IPS-18a (cell line): ENCODE results near the gene SPSB1.

Experiments used
- H3K27ac ChIP-seq: one replicate; pipeline ENCODE4 v1.5.1; 2013; ENCODE audit warnings: low read length
- H3K27me3 ChIP-seq: one replicate; pipeline ENCODE4 v1.6.1; 2013; ENCODE audit warnings: mild to moderate bottlenecking, low read length; ENCODE audit not compliant: control insufficient read depth, insufficient read depth
- H3K36me3 ChIP-seq: one replicate; pipeline ENCODE4 v1.6.1; 2013; ENCODE audit warnings: low read depth, low read length; ENCODE audit not compliant: control insufficient read depth
- H3K4me1 ChIP-seq: one replicate; pipeline ENCODE4 v1.6.1; 2013; ENCODE audit warnings: low read depth, low read length; ENCODE audit not compliant: control insufficient read depth
- H3K4me3 ChIP-seq: one replicate; pipeline ENCODE4 v1.5.1; 2013; ENCODE audit warnings: low read length
- H3K9ac ChIP-seq: one replicate; pipeline ENCODE4 v1.6.1; 2013; ENCODE audit warnings: mild to moderate bottlenecking, low read length, moderate library complexity
- H3K9me3 ChIP-seq: one replicate; pipeline ENCODE4 v1.6.1; 2013; ENCODE audit warnings: low read depth, low read length; ENCODE audit not compliant: control insufficient read depth

The SPSB1 gene

GRCh38 chr1:9345471-9345870 lies 52.8 kb downstream of the SPSB1 start:
- H3K36me3 ChIP-seq, result no peaks in the 10 kb centered on the region
- H3K27me3 ChIP-seq, result no peaks in the 10 kb centered on the region
- H3K27ac ChIP-seq, result no peak overlapping the region
- no peak overlapping the region for H3K4me3 ChIP-seq
- H3K9ac ChIP-seq, result no peak overlapping the region
- H3K9me3 ChIP-seq, result no peaks in the 10 kb centered on the region
- H3K4me1 ChIP-seq, result peaks cover 3% of the 10 kb centered on the region

GRCh38 chr1:9345922-9346321 lies 53.2 kb downstream of the SPSB1 start:
- H3K27me3 ChIP-seq, result no peaks in the 10 kb centered on the region
- no peaks in the 10 kb centered on the region for H3K36me3 ChIP-seq
- no peak overlapping the region for H3K27ac ChIP-seq
- H3K4me3 ChIP-seq, result no peak overlapping the region
- H3K9ac ChIP-seq, result no peak overlapping the region
- H3K9me3 ChIP-seq, result no peaks in the 10 kb centered on the region
- H3K4me1 ChIP-seq, result peaks cover 3% of the 10 kb centered on the region

DNA sequence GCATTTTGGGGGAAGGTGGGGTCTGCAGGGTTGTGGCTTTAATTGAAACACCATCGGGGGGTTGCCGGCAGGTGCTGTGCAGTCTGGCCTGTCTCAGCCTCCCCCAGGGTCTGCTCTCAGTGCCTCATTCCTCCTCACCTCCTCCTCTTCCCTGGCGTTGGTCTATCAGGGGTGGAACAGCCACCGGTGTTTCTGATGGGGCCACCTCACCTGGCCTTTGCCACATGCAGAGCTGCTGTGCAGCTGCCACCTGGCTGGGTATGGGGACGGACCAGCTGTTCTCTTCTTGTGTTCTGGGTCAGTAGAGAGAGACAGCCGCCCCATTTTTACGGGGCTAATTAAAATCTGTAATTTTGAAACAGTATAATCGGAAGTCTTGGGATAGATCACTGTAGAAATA lies 53.9 kb downstream of the SPSB1 start:
- Histone ChIP-seq H3K36me3 (no peaks in the 10 kb centered on the region), H3K4me3 (no peak overlapping the region), H3K27ac (no peak overlapping the region), H3K4me1 (peaks cover 3% of the 10 kb centered on the region), H3K9me3 (no peaks in the 10 kb centered on the region), H3K9ac (no peak overlapping the region), H3K27me3 (no peaks in the 10 kb centered on the region)

- Histone ChIP-seq H3K9ac (no peak overlapping the region), H3K36me3 (no peaks in the 10 kb centered on the region), H3K9me3 (no peaks in the 10 kb centered on the region), H3K27me3 (no peaks in the 10 kb centered on the region), H3K27ac (no peak overlapping the region), H3K4me3 (no peak overlapping the region), H3K4me1 (peaks cover 5% of the 10 kb centered on the region)
These were observed 54.6 kb downstream of the SPSB1 start for GRCh38 chr1:9347095-9347850.

DNA sequence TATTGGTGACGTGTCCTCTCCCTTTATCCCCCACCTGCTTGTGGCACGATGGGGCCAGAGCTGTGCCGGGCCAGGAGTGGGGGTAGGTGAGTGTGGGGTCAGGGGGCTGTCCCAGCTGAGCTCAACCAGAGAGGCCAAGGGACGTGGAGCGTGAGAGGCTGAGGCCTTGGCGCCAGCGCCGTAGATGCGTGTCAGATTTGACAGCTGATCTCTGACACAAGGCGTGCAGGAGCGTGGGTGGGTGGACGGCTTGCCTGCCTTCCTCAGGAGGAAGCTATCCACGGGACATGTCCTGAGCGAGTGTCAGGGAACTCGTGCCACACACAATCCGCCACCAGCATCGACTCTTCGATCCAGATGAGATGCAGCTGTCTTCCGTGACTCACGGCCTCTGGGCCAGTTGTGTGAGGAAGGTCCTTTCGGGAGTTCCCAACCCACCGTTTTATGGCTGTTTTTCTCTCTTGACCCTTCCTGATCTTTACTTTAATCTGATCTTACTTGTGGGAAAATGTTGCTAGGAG lies 56.7 kb downstream of the SPSB1 start:
- Histone ChIP-seq H3K27ac (no peak overlapping the region), H3K4me1 (peaks cover 6% of the 10 kb centered on the region), H3K9ac (no peak overlapping the region), H3K36me3 (no peaks in the 10 kb centered on the region), H3K9me3 (no peaks in the 10 kb centered on the region), H3K27me3 (no peaks in the 10 kb centered on the region), H3K4me3 (no peak overlapping the region)

- H3K9ac ChIP-seq, result no peak overlapping the region
- H3K36me3 ChIP-seq, result no peaks in the 10 kb centered on the region
- H3K4me3 ChIP-seq, result no peak overlapping the region
- no peaks in the 10 kb centered on the region for H3K27me3 ChIP-seq
- peaks cover 6% of the 10 kb centered on the region for H3K4me1 ChIP-seq
- no peak overlapping the region for H3K27ac ChIP-seq
- no peaks in the 10 kb centered on the region for H3K9me3 ChIP-seq
These were observed 57.6 kb downstream of the SPSB1 start for GRCh38 chr1:9350013-9350908.

GRCh38 chr1:9350960-9351359 lies 58.3 kb downstream of the SPSB1 start:
- Histone ChIP-seq H3K27me3 (no peaks in the 10 kb centered on the region), H3K9me3 (no peaks in the 10 kb centered on the region), H3K4me3 (no peak overlapping the region), H3K27ac (no peak overlapping the region), H3K4me1 (peaks cover 6% of the 10 kb centered on the region), H3K36me3 (no peaks in the 10 kb centered on the region), H3K9ac (no peak overlapping the region)

GRCh38 chr1:9351654-9352271 lies 59.1 kb downstream of the SPSB1 start:
- H3K27me3 ChIP-seq, result no peaks in the 10 kb centered on the region
- no peak overlapping the region for H3K27ac ChIP-seq
- H3K4me3 ChIP-seq, result no peak overlapping the region
- H3K9me3 ChIP-seq, result no peaks in the 10 kb centered on the region
- peaks cover 6% of the 10 kb centered on the region for H3K4me1 ChIP-seq
- H3K9ac ChIP-seq, result no peak overlapping the region
- no peaks in the 10 kb centered on the region for H3K36me3 ChIP-seq

GRCh38 chr1:9352377-9353134 lies 59.9 kb downstream of the SPSB1 start:
- Histone ChIP-seq H3K9ac (no peak overlapping the region), H3K9me3 (no peaks in the 10 kb centered on the region), H3K27ac (no peak overlapping the region), H3K4me1 (peaks cover 3% of the 10 kb centered on the region), H3K4me3 (no peak overlapping the region), H3K27me3 (no peaks in the 10 kb centered on the region), H3K36me3 (no peaks in the 10 kb centered on the region)

DNA sequence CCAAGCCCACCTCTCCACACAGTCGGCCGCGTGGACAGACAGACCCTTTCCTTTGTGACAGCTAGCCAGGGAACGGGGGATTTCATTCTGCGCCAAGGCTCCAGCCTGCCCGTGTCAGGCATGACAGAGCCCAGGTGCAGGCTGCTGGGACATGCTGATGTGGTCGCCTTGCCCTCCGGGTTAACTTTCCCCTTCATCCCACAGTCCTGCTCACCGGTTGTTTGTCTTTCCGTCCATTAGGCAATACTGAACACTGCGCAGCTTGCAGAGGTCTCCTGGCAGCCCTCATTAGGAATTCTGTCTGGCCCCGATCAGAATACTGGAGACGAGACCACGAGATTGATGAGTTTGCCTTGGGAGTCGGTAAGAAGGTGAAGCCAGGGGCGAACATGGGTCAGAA lies 62.8 kb downstream of the SPSB1 start:
- Histone ChIP-seq H3K27me3 (no peaks in the 10 kb centered on the region), H3K36me3 (no peaks in the 10 kb centered on the region), H3K4me1 (peaks cover 3% of the 10 kb centered on the region), H3K9ac (no peak overlapping the region), H3K9me3 (no peaks in the 10 kb centered on the region), H3K4me3 (no peak overlapping the region), H3K27ac (no peak overlapping the region)

DNA sequence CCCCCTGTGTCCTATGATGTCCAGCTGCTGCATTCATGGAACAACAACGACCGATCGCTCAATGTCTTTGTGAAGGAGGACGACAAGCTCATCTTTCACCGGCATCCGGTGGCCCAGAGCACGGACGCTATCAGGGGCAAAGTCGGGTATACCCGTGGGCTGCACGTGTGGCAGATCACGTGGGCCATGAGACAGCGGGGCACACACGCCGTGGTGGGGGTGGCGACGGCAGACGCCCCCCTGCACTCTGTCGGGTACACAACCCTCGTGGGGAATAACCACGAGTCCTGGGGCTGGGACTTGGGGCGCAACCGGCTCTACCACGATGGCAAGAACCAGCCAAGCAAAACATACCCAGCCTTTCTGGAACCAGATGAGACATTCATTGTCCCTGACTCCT lies 63.3 kb downstream of the SPSB1 start:
- Histone ChIP-seq H3K9ac (no peak overlapping the region), H3K4me1 (peaks cover 3% of the 10 kb centered on the region), H3K9me3 (no peaks in the 10 kb centered on the region), H3K4me3 (no peak overlapping the region), H3K27ac (no peak overlapping the region), H3K36me3 (no peaks in the 10 kb centered on the region), H3K27me3 (no peaks in the 10 kb centered on the region)
